ENCODE data around the gene MYEOV.

Gene MYEOV

GRCh38 chr11:69301455-69302401 lies 7.8 kb downstream of the MYEOV start:
- DNase-seq (ENCODE audit: low spot score) = peak; percentile 90

- no peak for DNase-seq (ENCODE audit: low spot score)
Measured at GRCh38 chr11:69302447-69303020, 8.6 kb downstream of the MYEOV start.

GRCh38 chr11:69303427-69303826 lies 9.5 kb downstream of the MYEOV start:
- DNase-seq (ENCODE audit: low spot score) = no peak

GRCh38 chr11:69304258-69304657 lies 10.3 kb downstream of the MYEOV start:
- no peak for DNase-seq (ENCODE audit: low spot score)

GRCh38 chr11:69304686-69305085 lies 10.7 kb downstream of the MYEOV start:
- DNase-seq (ENCODE audit: low spot score) = no peak

- no peak for DNase-seq (ENCODE audit: low spot score)
Measured at GRCh38 chr11:69305885-69306540, 12.1 kb downstream of the MYEOV start.

GRCh38 chr11:69306821-69307220 lies 12.9 kb downstream of the MYEOV start:
- DNase-seq (ENCODE audit: low spot score) = no peak

GRCh38 chr11:69307421-69307820 lies 13.5 kb downstream of the MYEOV start:
- no peak for DNase-seq (ENCODE audit: low spot score)

- no peak for DNase-seq (ENCODE audit: low spot score)
Measured at GRCh38 chr11:69307871-69308431, 14.0 kb downstream of the MYEOV start.

GRCh38 chr11:69308491-69308911 lies 14.5 kb downstream of the MYEOV start:
- no peak for DNase-seq (ENCODE audit: low spot score)

- no peak for DNase-seq (ENCODE audit: low spot score)
Measured at GRCh38 chr11:69308936-69309615, 15.1 kb downstream of the MYEOV start.

GRCh38 chr11:69309631-69310280 lies 15.8 kb downstream of the MYEOV start:
- no peak for DNase-seq (ENCODE audit: low spot score)

GRCh38 chr11:69310351-69310750 lies 16.4 kb downstream of the MYEOV start:
- DNase-seq (ENCODE audit: low spot score) = no peak

- no peak for DNase-seq (ENCODE audit: low spot score)
Measured at GRCh38 chr11:69310934-69311766, 17.2 kb downstream of the MYEOV start.

- no peak for DNase-seq (ENCODE audit: low spot score)
Measured at GRCh38 chr11:69311767-69312385, 17.9 kb downstream of the MYEOV start.

GRCh38 chr11:69312453-69313404 lies 18.8 kb downstream of the MYEOV start:
- no peak for DNase-seq (ENCODE audit: low spot score)

GRCh38 chr11:69313992-69314391 lies 20.0 kb downstream of the MYEOV start:
- no peak for DNase-seq (ENCODE audit: low spot score)

GRCh38 chr11:69314555-69314954 lies 20.6 kb downstream of the MYEOV start:
- DNase-seq (ENCODE audit: low spot score) = no peak

GRCh38 chr11:69316956-69317355 lies 23.0 kb downstream of the MYEOV start:
- no peak for DNase-seq (ENCODE audit: low spot score)
